A549 treated with dexamethasone at 1 μM for 4 hours (cell line): ENCODE measurements around the gene ZNF2. TPM values are rescaled to one million over a fixed set of nuclear protein-coding genes. Genes with fewer than 3 reads are reported as not detected.

Experiments used
- total RNA-seq: library from RNA; stranded (reverse); fragments of 200-300 nt; extraction: Qiagen RNA extraction; gene quantifications from 5 replicates; pipeline ENCODE4 v1.2.3, GENCODE V29; 2022

The ZNF2 gene
- 3.0 to 4.4 TPM (median 4.3 TPM) in 5 replicates for total RNA-seq

GRCh38 chr2:95165371-95166064 is at the start of gene ZNF2:
Gene ZNF2, plus strand, starts transcription at chr2:95165809. Its CDS starts 10,418 bp downstream, at chr2:95176227.

GRCh38 chr2:95121407-95122196 is 44.0 kb upstream of the ZNF2 start, which contains the start of gene MRPS5:
Gene MRPS5, minus strand, starts transcription at chr2:95121808. Its CDS starts 17 bp downstream, at chr2:95121791.

GRCh38 chr2:95159690-95160449 is 5.7 kb upstream of the ZNF2 start, which contains the start of gene ZNF514:
Gene ZNF514, minus strand, starts transcription at chr2:95159848. Its CDS starts 6,595 bp downstream, at chr2:95153253.

GRCh38 chr2:95207111-95207961 is 41.7 kb downstream of the ZNF2 start, which contains the start of gene ZNF892:
Gene ZNF892, plus strand, starts transcription at chr2:95207521. Its CDS starts 295 bp downstream, at chr2:95207816.

Other genes starting within 250 kb of the ZNF2 start
- gene MAL, start 140.1 kb upstream of the ZNF2 start, total RNA-seq = 0.11 to 0.32 TPM (median 0.24 TPM) in 4 of 5 replicates, not detected in the other
- gene MRPS5, start 44.0 kb upstream of the ZNF2 start, total RNA-seq = 75.9 to 79.2 TPM (median 76.8 TPM) in 5 replicates
- 5.0 to 7.5 TPM (median 6.7 TPM) in 5 replicates for gene ZNF514, start 6.0 kb upstream of the ZNF2 start, total RNA-seq
- 0.36 to 0.91 TPM (median 0.69 TPM) in 5 replicates for gene ZNF892, start 41.7 kb downstream of the ZNF2 start, total RNA-seq
- 0.02 TPM in 2 of 5 replicates, not detected in the others for gene PROM2, start 108.6 kb downstream of the ZNF2 start, total RNA-seq
- gene KCNIP3, start 131.5 kb downstream of the ZNF2 start, total RNA-seq = 1.5 to 2.3 TPM (median 1.8 TPM) in 5 replicates
- gene FAHD2A, start 236.9 kb downstream of the ZNF2 start, total RNA-seq = 25.4 to 30.0 TPM (median 28.9 TPM) in 5 replicates